BJ (cell line): ENCODE data around the gene CSF2RB. TPM values are rescaled to one million over a fixed set of nuclear protein-coding genes. Genes with fewer than 3 reads are reported as not detected.

Experiments
- CTCF ChIA-PET: fragments of 350-600 bp; formaldehyde crosslinking; extraction: SDS; loops from one replicate; lab custom pipeline; 2021; ENCODE audit warnings: antibody characterized with exemption, inconsistent platforms; lab: Yijun Ruan, JAX
- POLR2A ChIA-PET: fragments of 300-600 bp; sonication (Branson Sonifier 250); formaldehyde crosslinking; extraction: SDS; loops from one replicate; lab custom pipeline; 2021; ENCODE audit warnings: antibody characterized with exemption; lab: Charles Lee
- DNase-seq: peaks from one replicate; pipeline ENCODE4 v3.0.0-alpha.2; 2011; ENCODE audit warnings: low read depth
- H3K27me3 ChIP-seq: 2 replicates; pipeline ENCODE4 v1.6.0; 2011; ENCODE audit warnings: low read length; ENCODE audit not compliant: control insufficient read depth, insufficient read depth
- H3K36me3 ChIP-seq: 2 replicates; pipeline ENCODE4 v1.5.1; 2011; ENCODE audit warnings: low read length; ENCODE audit not compliant: control insufficient read depth, insufficient read depth
- H3K4me3 ChIP-seq: 2 replicates; pipeline ENCODE4 v1.5.1; 2011; ENCODE audit warnings: low read depth, mild to moderate bottlenecking, control low read depth, low read length
- polyA plus RNA-seq: library from polyadenylated mRNA; depleted of rRNA; stranded (reverse); fragments of >200 nt; gene quantifications from 2 replicates; pipeline ENCODE4 v1.2.3, GENCODE V29; 2011
- TF ChIP-seq, protein P1 (sequence below): IDR thresholded peaks from 2 replicates; pipeline ENCODE4 v1.5.1; 2011; ENCODE audit warnings: low read depth, mild to moderate bottlenecking, control low read depth, inconsistent platforms, low read length, moderate library complexity; ENCODE audit not compliant: insufficient read depth

The CSF2RB gene
- polyA plus RNA-seq, 1 experiment, result 0.02 TPM

GRCh38 chr22:36898690-36899089, 14.7 kb upstream of the CSF2RB start:
- ChIA-PET CTCF (no interaction called here), POLR2A (no interaction called here)
- Histone ChIP-seq H3K36me3 (no peaks in the 10 kb centered on the region), H3K4me3 (no peak overlapping the region), H3K27me3 (peaks cover 5% of the 10 kb centered on the region)
- no peak for DNase-seq
- TF ChIP-seq, protein P1, sequence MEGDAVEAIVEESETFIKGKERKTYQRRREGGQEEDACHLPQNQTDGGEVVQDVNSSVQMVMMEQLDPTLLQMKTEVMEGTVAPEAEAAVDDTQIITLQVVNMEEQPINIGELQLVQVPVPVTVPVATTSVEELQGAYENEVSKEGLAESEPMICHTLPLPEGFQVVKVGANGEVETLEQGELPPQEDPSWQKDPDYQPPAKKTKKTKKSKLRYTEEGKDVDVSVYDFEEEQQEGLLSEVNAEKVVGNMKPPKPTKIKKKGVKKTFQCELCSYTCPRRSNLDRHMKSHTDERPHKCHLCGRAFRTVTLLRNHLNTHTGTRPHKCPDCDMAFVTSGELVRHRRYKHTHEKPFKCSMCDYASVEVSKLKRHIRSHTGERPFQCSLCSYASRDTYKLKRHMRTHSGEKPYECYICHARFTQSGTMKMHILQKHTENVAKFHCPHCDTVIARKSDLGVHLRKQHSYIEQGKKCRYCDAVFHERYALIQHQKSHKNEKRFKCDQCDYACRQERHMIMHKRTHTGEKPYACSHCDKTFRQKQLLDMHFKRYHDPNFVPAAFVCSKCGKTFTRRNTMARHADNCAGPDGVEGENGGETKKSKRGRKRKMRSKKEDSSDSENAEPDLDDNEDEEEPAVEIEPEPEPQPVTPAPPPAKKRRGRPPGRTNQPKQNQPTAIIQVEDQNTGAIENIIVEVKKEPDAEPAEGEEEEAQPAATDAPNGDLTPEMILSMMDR, result no peak

- Histone ChIP-seq H3K36me3 (no peaks in the 10 kb centered on the region), H3K4me3 (no peak overlapping the region), H3K27me3 (peaks cover 5% of the 10 kb centered on the region)
- DNase-seq, result no peak
- TF ChIP-seq, protein P1, result no peak
- ChIA-PET CTCF (no interaction called here), POLR2A (no interaction called here)
Measured at GRCh38 chr22:36899498-36899897, 13.9 kb upstream of the CSF2RB start.

DNA sequence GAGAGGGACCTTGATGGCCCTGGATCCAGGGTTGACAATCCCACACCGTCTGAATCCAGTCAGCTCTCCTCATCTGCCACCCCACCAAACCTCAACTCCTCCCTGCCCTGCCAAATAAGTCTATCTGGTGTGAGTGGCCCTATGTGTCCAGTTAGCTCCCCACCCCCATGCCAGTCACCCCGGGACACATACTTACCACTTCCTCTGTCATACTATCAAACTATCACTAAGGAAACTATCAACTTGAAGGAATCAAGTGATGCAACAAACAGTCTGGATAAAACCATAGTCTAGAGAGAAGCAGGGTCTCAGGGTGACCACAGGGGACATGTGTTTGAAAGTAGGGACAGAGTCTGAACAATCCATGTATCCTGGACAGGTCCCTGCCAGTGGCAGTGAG, 13.2 kb upstream of the CSF2RB start:
- TF ChIP-seq, protein P1, result no peak

GRCh38 chr22:36900880-36901279, 12.5 kb upstream of the CSF2RB start:
- Histone ChIP-seq H3K4me3 (no peak overlapping the region), H3K27me3 (peaks cover 8% of the 10 kb centered on the region), H3K36me3 (no peaks in the 10 kb centered on the region)
- TF ChIP-seq, protein P1, result no peak
- ChIA-PET CTCF (no interaction called here), POLR2A (no interaction called here)
- DNase-seq, result no peak

More for the DNA sequence above, 13.2 kb upstream of the CSF2RB start:
- peaks cover 8% of the 10 kb centered on the region for H3K27me3 ChIP-seq
- no peak for DNase-seq
- H3K4me3 ChIP-seq, result no peak overlapping the region
- no peaks in the 10 kb centered on the region for H3K36me3 ChIP-seq
- CTCF ChIA-PET, result no interaction called here
- POLR2A ChIA-PET, result no interaction called here

GRCh38 chr22:36901411-36902142, 11.9 kb upstream of the CSF2RB start:
- peaks cover 8% of the 10 kb centered on the region for H3K27me3 ChIP-seq
- ChIA-PET POLR2A (no interaction called here), CTCF (interaction anchor here (1.2 kb wide), 1 partner anchor 45 kb away, joined by 3 read pairs; no protein-coding TSS in a partner anchor)

More at GRCh38 chr22:36901411-36902142, 11.9 kb upstream of the CSF2RB start:
- DNase-seq, result no peak
- TF ChIP-seq, protein P1, result no peak
- H3K4me3 ChIP-seq, result no peak overlapping the region
- no peaks in the 10 kb centered on the region for H3K36me3 ChIP-seq
